Neural cell (in vitro differentiated cells): ENCODE measurements around the gene TNNT2. TPM values are rescaled to one million over a fixed set of nuclear protein-coding genes. Genes with fewer than 3 reads are reported as not detected.

Experiments
- H2AFZ ChIP-seq: fragments of 200-600, 300-800 bp; sonication (generic), shearing (Covaris generic); 2 replicates; pipeline ENCODE4 v1.6.0; 2014; ENCODE audit warnings: low read depth, mild to moderate bottlenecking, antibody characterized with exemption, low read length, moderate library complexity
- H3F3A ChIP-seq: fragments of 200-600 bp; shearing (Covaris generic); 2 replicates; pipeline ENCODE4 v1.6.1; 2016; ENCODE audit warnings: mild to moderate bottlenecking, moderate library complexity, mixed read lengths, antibody characterized with exemption, low read length; ENCODE audit not compliant: insufficient read depth, poor library complexity, severe bottlenecking
- H3K27ac ChIP-seq: fragments of 200-600, 300-800 bp; sonication (generic), shearing (Covaris generic); 2 replicates; pipeline ENCODE4 v1.5.1; 2014; ENCODE audit warnings: mild to moderate bottlenecking, low read length, moderate library complexity
- H3K27me3 ChIP-seq: fragments of 300-800, 200-600 bp; sonication (generic), shearing (Covaris generic); 2 replicates; pipeline ENCODE4 v1.6.0; 2014; ENCODE audit warnings: mild to moderate bottlenecking, low read depth, low read length, moderate library complexity; ENCODE audit not compliant: insufficient read depth
- H3K36me3 ChIP-seq: fragments of 300-800, 200-600 bp; sonication (generic), shearing (Covaris generic); 2 replicates; pipeline ENCODE4 v1.5.1; 2014; ENCODE audit warnings: mild to moderate bottlenecking, antibody characterized with exemption, low read length, moderate library complexity; ENCODE audit not compliant: insufficient read depth
- H3K4me2 ChIP-seq: fragments of 300-800, 200-600 bp; sonication (generic), shearing (Covaris generic); 2 replicates; pipeline ENCODE4 v1.6.0; 2014; ENCODE audit warnings: mild to moderate bottlenecking, low read length
- H3K4me3 ChIP-seq: fragments of 300-800, 200-600 bp; sonication (generic), shearing (Covaris generic); 2 replicates; pipeline ENCODE4 v1.5.1; 2014; ENCODE audit warnings: mild to moderate bottlenecking, low read length, moderate library complexity
- H3K79me2 ChIP-seq: fragments of 200-600 bp; shearing (Covaris generic); replicated peaks from 2 replicates; pipeline ENCODE4 v1.6.0; 2014; ENCODE audit warnings: mild to moderate bottlenecking, low read length, moderate library complexity; ENCODE audit not compliant: insufficient read depth
- H3K9ac ChIP-seq: fragments of 300-800, 200-600 bp; sonication (generic), shearing (Covaris generic); 2 replicates; pipeline ENCODE4 v1.6.1; 2016; ENCODE audit warnings: mild to moderate bottlenecking, low read length, mixed read lengths
- H3K9me2 ChIP-seq: fragments of 200-600 bp; shearing (Covaris generic); 2 replicates; pipeline ENCODE4 v1.6.1; 2016; ENCODE audit warnings: mild to moderate bottlenecking, low read length, mixed read lengths; ENCODE audit not compliant: insufficient read depth
- H3K9me3 ChIP-seq: fragments of 200-600, 300-800 bp; sonication (generic), shearing (Covaris generic); 2 replicates; pipeline ENCODE4 v1.6.1; 2016; ENCODE audit warnings: mild to moderate bottlenecking, mixed run types, low read length, moderate library complexity, mixed read lengths
- H4K20me1 ChIP-seq: fragments of 200-600 bp; shearing (Covaris generic); 2 replicates; pipeline ENCODE4 v1.6.1; 2016; ENCODE audit warnings: mild to moderate bottlenecking, mixed run types; ENCODE audit not compliant: insufficient read depth
- EP300 ChIP-seq: fragments of 450-650 bp; conservative IDR thresholded peaks from 2 replicates; pipeline ENCODE4 v1.6.1; 2014; ENCODE audit warnings: antibody characterized with exemption, mild to moderate bottlenecking, moderate library complexity; ENCODE audit not compliant: poor library complexity, severe bottlenecking
- EZH2 ChIP-seq: fragments of 200-600, 300-800 bp; shearing (Covaris generic), sonication (generic); IDR thresholded peaks from 2 replicates; pipeline ENCODE4 v1.6.1; 2014; ENCODE audit warnings: antibody characterized with exemption, low read length, borderline replicate concordance, mild to moderate bottlenecking; ENCODE audit not compliant: insufficient read depth, poor library complexity, severe bottlenecking
- MXI1 ChIP-seq: fragments of 450-650 bp; conservative IDR thresholded peaks from 2 replicates; pipeline ENCODE4 v1.6.1; 2014; ENCODE audit warnings: antibody characterized with exemption, mild to moderate bottlenecking; ENCODE audit not compliant: poor library complexity, severe bottlenecking
- POLR2AphosphoS5 ChIP-seq: IDR thresholded peaks from 2 replicates; pipeline ENCODE4 v1.6.1; 2012
- RAD21 ChIP-seq: fragments of 450-650 bp; conservative IDR thresholded peaks from 2 replicates; pipeline ENCODE4 v1.6.1; 2014; ENCODE audit warnings: antibody characterized with exemption, mild to moderate bottlenecking, moderate library complexity
- SMC3 ChIP-seq: fragments of 450-650 bp; conservative IDR thresholded peaks from 2 replicates; pipeline ENCODE4 v1.6.1; 2014; ENCODE audit warnings: antibody characterized with exemption, mild to moderate bottlenecking, moderate library complexity; ENCODE audit not compliant: poor library complexity
- TAF1 ChIP-seq: IDR thresholded peaks from 2 replicates; pipeline ENCODE4 v1.6.1; 2012; ENCODE audit warnings: low read depth
- polyA plus RNA-seq: library from polyadenylated mRNA; depleted of rRNA; stranded (reverse); fragments of >200 nt; gene quantifications from 2 replicates; pipeline ENCODE4 v1.2.3, GENCODE V29; 2014
- TF ChIP-seq, protein P1 (sequence below): fragments of 450-650 bp; IDR thresholded peaks from 2 replicates; pipeline ENCODE4 v1.5.1; 2014; ENCODE audit warnings: antibody characterized with exemption, mild to moderate bottlenecking, moderate library complexity; ENCODE audit not compliant: poor library complexity, severe bottlenecking
- TF ChIP-seq, protein P2 (sequence below): IDR thresholded peaks from 2 replicates; pipeline ENCODE4 v1.6.1; 2012; ENCODE audit warnings: borderline replicate concordance

Gene TNNT2
- polyA plus RNA-seq, 1 donor from 2014 or later = not detected

DNA sequence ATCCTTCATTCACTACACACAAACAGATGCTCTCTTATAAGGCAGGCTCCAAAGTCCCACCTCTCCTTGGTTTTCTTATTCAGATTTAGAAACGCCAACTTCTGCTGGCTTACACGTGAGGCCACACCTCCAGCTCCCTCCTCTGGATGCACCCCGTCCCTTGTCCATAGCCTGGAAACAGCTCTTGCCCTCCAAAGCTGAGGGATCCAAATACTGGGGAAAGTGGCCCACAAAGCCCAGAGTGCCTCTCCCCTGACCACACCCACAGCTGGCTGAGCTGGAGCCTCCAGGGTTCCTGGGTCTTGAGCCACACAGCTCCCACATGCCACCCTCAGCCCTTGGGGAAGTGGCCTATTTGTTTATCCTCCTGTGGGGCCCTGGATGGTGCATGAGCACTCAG lies 17.1 kb upstream of the TNNT2 start:
- peaks cover 25% of the 10 kb centered on the region for H3K27me3 ChIP-seq

DNA sequence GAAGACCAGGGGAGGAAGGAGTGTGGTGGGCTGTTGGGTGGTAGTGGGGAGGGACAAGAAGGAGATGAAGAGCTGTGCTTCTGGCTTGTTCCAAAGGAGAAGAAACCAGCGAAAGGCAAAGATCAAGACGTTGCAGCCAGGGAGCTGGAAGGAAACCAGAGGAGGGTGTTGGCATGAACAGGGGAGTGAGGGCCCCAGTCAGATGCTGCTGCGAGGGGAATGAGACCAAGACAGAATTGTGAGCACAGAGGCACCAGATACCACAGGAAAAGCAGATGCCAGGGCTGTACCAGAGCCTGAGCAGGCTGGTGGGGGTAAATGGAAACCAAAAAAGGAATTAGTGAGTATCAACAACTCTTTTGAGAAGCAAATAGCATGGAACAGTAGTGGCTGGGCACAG lies 15.6 kb upstream of the TNNT2 start:
- Histone ChIP-seq H3K27ac (no peak overlapping the region), H3K4me3 (no peak overlapping the region), H3K9me3 (no peaks in the 10 kb centered on the region), H2AFZ (no peak overlapping the region), H4K20me1 (no peaks in the 10 kb centered on the region), H3K9ac (no peak overlapping the region), H3K9me2 (no peaks in the 10 kb centered on the region), H3K36me3 (no peaks in the 10 kb centered on the region), H3K79me2 (no peaks in the 10 kb centered on the region), H3F3A (no peaks in the 10 kb centered on the region), H3K4me2 (no peak overlapping the region), H3K27me3 (peaks cover 10% of the 10 kb centered on the region)
- TF ChIP-seq MXI1 (no peak), POLR2AphosphoS5 (no peak), TAF1 (no peak), EZH2 (no peak), EP300 (no peak), SMC3 (no peak), RAD21 (no peak)
- TF ChIP-seq, protein P1, sequence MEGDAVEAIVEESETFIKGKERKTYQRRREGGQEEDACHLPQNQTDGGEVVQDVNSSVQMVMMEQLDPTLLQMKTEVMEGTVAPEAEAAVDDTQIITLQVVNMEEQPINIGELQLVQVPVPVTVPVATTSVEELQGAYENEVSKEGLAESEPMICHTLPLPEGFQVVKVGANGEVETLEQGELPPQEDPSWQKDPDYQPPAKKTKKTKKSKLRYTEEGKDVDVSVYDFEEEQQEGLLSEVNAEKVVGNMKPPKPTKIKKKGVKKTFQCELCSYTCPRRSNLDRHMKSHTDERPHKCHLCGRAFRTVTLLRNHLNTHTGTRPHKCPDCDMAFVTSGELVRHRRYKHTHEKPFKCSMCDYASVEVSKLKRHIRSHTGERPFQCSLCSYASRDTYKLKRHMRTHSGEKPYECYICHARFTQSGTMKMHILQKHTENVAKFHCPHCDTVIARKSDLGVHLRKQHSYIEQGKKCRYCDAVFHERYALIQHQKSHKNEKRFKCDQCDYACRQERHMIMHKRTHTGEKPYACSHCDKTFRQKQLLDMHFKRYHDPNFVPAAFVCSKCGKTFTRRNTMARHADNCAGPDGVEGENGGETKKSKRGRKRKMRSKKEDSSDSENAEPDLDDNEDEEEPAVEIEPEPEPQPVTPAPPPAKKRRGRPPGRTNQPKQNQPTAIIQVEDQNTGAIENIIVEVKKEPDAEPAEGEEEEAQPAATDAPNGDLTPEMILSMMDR = no peak
- TF ChIP-seq, protein P2, sequence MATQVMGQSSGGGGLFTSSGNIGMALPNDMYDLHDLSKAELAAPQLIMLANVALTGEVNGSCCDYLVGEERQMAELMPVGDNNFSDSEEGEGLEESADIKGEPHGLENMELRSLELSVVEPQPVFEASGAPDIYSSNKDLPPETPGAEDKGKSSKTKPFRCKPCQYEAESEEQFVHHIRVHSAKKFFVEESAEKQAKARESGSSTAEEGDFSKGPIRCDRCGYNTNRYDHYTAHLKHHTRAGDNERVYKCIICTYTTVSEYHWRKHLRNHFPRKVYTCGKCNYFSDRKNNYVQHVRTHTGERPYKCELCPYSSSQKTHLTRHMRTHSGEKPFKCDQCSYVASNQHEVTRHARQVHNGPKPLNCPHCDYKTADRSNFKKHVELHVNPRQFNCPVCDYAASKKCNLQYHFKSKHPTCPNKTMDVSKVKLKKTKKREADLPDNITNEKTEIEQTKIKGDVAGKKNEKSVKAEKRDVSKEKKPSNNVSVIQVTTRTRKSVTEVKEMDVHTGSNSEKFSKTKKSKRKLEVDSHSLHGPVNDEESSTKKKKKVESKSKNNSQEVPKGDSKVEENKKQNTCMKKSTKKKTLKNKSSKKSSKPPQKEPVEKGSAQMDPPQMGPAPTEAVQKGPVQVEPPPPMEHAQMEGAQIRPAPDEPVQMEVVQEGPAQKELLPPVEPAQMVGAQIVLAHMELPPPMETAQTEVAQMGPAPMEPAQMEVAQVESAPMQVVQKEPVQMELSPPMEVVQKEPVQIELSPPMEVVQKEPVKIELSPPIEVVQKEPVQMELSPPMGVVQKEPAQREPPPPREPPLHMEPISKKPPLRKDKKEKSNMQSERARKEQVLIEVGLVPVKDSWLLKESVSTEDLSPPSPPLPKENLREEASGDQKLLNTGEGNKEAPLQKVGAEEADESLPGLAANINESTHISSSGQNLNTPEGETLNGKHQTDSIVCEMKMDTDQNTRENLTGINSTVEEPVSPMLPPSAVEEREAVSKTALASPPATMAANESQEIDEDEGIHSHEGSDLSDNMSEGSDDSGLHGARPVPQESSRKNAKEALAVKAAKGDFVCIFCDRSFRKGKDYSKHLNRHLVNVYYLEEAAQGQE = no peak

More for the DNA sequence above, 17.1 kb upstream of the TNNT2 start:
- Histone ChIP-seq H2AFZ (no peak overlapping the region), H3K9me3 (no peaks in the 10 kb centered on the region), H4K20me1 (no peaks in the 10 kb centered on the region), H3K9ac (no peak overlapping the region), H3F3A (no peaks in the 10 kb centered on the region), H3K4me3 (no peak overlapping the region), H3K4me2 (no peak overlapping the region), H3K79me2 (no peaks in the 10 kb centered on the region), H3K27ac (no peak overlapping the region), H3K9me2 (no peaks in the 10 kb centered on the region), H3K36me3 (no peaks in the 10 kb centered on the region)
- TF ChIP-seq POLR2AphosphoS5 = no peak
- no peak for TF ChIP-seq TAF1
- TF ChIP-seq, protein P2 = no peak
- no peak for TF ChIP-seq MXI1
- TF ChIP-seq SMC3 = no peak
